ENCODE data around the gene MUL1.
"Not testable (repeated sequence)": the region's sequence is repeated elsewhere in the genome, so short reads cannot be mapped to it uniquely, and the experiment has no call there.

DNA sequence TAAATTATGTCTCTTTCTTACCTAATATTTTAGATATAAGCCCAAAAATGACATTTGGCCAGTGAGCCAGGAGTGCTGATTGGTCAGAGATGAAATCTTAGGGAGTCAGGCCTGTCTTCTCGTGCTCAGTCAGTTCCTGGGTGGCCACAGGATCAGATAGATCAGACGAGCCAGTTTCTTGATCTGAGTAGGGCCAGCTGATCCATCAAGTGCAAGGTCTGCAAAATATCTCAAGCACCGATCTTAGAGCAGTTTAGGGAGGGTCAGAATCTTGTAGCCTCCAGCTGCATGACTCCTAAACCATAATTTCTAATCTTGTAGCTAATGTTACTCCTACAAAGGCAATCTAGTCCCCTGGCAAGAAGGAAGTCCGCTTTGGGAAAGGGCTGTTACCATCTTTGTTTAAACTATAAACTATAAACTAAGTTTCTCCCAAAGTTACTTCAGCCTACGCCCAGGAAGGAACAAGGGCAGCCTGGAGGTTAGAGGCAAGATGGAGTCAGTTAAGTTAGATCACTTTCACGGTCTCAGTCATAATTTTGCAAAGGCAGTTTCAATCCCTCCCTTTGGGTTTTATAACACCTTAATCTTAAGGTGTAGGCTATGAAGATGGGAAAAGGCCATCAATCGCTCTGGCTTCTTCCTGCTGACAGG lies 11.8 kb upstream of the MUL1 start:
- TF ChIP-seq, protein P1, sequence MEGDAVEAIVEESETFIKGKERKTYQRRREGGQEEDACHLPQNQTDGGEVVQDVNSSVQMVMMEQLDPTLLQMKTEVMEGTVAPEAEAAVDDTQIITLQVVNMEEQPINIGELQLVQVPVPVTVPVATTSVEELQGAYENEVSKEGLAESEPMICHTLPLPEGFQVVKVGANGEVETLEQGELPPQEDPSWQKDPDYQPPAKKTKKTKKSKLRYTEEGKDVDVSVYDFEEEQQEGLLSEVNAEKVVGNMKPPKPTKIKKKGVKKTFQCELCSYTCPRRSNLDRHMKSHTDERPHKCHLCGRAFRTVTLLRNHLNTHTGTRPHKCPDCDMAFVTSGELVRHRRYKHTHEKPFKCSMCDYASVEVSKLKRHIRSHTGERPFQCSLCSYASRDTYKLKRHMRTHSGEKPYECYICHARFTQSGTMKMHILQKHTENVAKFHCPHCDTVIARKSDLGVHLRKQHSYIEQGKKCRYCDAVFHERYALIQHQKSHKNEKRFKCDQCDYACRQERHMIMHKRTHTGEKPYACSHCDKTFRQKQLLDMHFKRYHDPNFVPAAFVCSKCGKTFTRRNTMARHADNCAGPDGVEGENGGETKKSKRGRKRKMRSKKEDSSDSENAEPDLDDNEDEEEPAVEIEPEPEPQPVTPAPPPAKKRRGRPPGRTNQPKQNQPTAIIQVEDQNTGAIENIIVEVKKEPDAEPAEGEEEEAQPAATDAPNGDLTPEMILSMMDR (IDR thresholded peaks at IDR 0.05) = not testable (repeated sequence)
- TF ChIP-seq POLR2A (IDR thresholded peaks at IDR 0.05) = not testable (repeated sequence)
